NCI-H526 treated with DMSO at 0.1 percent for 48 hours (cell line): ENCODE measurements around the gene MOCS2.

Experiments used
- DNase-seq: peaks from one replicate; lab custom pipeline; 2025; lab: John Stamatoyannopoulos, UW

MOCS2 gene

GRCh38 chr5:53052499-53052898 is 57.1 kb downstream of the MOCS2 start:
- no peak for DNase-seq

DNA sequence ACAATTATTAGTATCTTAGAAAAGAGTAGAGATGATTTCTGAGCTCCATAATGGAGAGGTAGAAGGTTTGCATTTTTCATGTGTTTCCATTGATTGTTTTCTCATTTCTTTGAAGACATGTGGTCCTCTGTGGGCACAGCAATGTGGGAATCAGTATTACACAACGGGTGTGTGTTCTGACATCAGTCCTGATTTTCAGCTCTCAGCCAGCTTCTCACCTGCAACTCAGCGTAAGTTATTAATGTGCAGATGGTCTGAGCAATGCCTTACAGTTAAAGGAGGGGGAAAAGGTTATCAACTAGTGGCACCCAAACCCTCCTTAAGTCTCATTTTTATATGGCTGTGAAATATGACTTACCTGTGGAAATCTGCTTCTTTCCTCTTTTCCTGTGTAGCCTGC is 61.3 kb downstream of the MOCS2 start:
- no peak for DNase-seq
